HG03066 (cell line): ENCODE data around the gene MRPS22.
"Not testable (repeated sequence)": the region's sequence is repeated elsewhere in the genome, so short reads cannot be mapped to it uniquely, and the experiment has no call there.

Experiments
- ATAC-seq: cut with Tn5 transposase; IDR thresholded peaks from one replicate; pipeline ENCODE4 v1.9.1; 2021; ENCODE audit warnings: low read depth; ENCODE audit not compliant: unreplicated experiment

Gene MRPS22

GRCh38 chr3:139332092-139332491, 11.7 kb upstream of the MRPS22 start:
- ATAC-seq = no peak

DNA sequence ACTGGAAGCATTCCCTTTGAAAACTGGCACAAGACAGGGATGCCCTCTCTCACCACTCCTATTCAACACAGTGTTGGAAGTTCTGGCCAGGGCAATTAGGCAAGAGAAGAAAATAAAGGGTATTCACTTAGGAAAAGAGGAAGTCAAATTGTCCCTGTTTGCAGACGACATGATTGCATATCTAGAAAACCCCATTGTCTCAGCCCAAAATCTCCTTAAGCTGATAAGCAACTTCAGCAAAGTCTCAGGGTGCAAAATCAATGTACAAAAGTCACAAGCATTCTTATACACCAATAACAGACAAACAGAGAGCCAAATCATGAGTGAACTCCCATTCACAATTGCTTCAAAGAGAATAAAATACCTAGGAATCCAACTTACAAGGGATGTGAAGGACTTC, 9.1 kb upstream of the MRPS22 start:
- not testable (repeated sequence) for ATAC-seq

- no peak for ATAC-seq
Measured at GRCh38 chr3:139338405-139338804, 5.4 kb upstream of the MRPS22 start.

DNA sequence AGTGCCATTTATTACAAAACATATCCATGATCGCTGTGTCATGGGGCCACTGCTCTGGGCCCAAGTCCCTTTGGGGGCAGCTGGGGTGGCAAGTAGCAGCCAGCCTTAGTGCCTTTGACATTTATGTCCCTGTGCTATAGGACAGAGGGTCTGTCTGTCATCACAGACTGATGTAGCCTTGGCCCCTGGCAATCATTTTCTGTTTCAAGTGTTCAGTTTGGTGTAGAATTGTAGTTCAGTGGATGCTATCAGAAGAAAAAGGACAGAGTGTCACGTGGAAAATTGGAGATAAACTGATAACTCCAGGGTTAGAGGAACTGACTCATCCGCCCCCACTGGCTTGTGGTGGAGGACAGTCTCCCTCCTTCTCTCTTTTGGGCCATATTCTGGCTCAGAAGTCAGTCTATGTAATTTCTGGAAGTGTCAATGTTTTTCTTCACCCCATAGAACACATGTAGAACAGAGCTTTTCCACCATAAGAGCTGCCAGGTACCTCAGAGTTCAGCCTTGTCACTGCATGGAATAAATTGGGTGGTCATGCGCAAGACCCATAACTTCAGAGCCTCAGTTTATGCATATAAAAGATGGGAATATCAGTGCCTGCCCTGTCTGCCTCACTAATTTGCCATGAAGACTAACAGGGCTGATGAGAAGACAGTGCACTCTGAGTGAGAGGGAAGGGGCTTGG, 4.5 kb upstream of the MRPS22 start:
- no peak for ATAC-seq

- no peak for ATAC-seq
Measured at GRCh38 chr3:139340784-139341183, 3.0 kb upstream of the MRPS22 start.

DNA sequence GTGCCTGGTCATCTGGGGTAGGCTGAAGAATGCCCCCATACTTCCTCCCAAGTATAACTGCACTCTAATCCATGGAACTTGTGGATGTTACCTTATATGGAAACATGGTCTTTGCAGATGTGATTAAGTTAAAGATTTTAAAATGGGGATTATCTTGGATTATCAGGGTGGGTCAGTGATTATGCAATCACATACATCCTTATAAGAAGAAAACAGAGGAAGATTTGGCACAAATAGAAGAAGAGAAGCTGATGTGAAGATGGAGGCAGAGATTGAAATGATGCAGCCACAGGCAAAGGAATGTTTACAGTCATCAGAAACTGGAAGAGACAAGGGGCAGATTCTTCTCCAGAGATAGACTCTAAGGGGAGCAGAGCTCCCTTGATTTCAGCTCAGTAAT, 1.8 kb upstream of the MRPS22 start:
- ATAC-seq = no peak

GRCh38 chr3:139346771-139347170, 3.0 kb downstream of the MRPS22 start:
- ATAC-seq = no peak

DNA sequence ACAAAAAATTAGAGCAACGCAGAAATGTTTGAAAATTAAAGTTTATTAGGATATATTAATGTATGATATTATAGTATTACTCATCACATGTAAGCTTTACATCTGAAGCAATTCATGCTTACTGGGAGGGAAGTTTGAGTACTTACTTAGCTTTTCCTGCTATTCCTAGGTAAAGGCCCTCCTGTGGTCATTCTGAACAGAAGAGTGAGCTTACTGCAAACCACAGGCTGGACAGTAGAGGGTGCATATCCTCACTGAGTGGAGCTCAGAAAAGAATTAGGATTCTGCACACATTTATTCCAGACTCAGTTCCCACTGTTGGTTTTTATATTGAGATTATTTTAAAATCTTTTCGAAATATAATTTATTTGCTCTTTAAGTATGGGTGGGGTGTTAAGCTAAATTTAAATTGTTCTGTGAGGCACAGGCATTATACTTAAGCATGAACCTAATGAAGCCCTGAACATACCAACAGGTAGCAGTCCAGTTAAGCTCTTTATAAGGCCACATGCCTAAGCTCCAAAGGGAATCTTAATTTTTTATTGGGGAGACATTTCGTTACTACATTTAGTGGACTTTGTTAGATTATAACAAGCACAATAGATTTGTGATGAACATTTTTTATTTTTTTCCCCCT, 10.2 kb downstream of the MRPS22 start:
- no peak for ATAC-seq

DNA sequence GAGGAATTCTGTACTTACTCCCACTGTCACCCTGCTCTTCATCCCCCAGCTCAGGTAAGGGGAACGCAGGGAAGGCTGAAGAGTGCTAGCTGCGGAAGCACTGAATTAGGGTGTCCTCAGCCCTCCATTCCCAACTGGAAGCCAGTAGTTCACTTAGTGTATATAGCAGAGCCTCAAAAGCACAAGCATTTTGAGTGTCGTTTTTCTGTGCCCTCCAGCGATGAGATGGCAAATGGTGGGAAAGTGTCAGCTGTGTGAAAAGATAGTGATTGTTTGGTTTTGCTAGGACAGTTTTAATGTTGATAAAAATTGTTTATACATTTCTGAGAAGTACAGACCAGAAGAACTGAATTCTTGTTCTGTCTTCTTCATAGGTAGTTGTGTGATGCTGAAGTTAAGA, 10.8 kb downstream of the MRPS22 start:
- no peak for ATAC-seq

DNA sequence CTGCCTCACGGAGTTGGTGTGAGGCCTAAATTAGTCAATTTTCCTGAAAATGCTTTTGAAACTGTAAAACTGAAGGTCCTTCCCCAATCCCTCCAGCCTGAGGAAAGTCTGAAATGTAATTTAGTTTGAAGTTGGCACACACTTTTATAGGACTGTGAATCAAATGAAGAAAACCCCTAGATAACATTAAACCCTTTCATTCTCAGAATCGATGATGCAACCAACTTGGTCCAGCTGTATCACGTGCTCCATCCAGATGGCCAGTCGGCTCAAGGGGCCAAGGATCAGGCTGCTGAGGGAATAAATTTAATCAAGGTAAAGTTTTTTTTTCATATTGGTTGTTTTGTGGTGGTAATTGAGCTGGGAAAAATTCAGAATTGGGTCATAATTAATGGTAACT, 11.7 kb downstream of the MRPS22 start:
- ATAC-seq = no peak

- no peak for ATAC-seq
Measured at GRCh38 chr3:139355891-139356290, 12.1 kb downstream of the MRPS22 start.

- ATAC-seq = no peak
Measured at GRCh38 chr3:139357899-139358298, 14.1 kb downstream of the MRPS22 start.

- ATAC-seq = no peak
Measured at GRCh38 chr3:139358841-139359562, 15.2 kb downstream of the MRPS22 start.

GRCh38 chr3:139361276-139361675, 17.5 kb downstream of the MRPS22 start:
- ATAC-seq = no peak

DNA sequence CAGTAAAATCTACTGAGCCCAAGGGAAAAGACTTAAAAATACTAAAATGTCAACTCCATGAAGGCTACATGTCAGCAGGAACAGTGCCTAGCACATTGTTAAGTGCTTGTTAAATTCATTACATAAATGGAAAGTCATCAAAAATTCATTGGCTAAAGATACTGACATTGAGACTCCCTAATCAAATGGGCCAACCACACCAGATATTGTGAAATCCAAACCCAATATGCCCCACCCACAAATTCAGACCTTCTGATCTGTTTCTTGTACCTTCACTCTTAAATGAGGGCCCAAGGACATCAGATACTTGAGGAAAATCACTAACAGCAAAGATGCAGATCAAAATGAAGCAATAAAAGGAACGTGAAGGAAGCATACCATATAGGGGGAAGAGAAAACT, 20.7 kb downstream of the MRPS22 start:
- ATAC-seq = no peak

- ATAC-seq = no peak
Measured at GRCh38 chr3:139374099-139374498, 30.3 kb downstream of the MRPS22 start.

DNA sequence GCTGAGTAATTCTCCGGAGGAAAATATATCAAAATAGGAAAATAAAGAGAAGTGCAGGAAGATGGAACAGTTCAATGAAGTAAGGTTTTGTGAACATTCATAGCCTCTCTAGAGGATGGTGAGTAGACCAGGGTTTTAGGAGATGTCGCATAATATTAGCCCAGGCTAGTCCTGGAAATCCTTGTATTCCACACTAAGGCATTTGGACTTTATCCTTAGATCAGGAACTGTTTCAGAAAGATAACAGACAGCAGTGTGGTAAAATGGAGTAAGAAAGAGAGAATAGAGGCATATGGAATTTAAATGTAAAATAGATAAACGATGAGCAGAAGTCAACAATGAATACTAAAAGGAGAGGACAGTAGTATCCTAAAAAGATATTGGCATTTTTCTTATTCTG, 33.6 kb downstream of the MRPS22 start:
- ATAC-seq = no peak

- ATAC-seq = no peak
Measured at GRCh38 chr3:139378587-139379241, 34.9 kb downstream of the MRPS22 start.

DNA sequence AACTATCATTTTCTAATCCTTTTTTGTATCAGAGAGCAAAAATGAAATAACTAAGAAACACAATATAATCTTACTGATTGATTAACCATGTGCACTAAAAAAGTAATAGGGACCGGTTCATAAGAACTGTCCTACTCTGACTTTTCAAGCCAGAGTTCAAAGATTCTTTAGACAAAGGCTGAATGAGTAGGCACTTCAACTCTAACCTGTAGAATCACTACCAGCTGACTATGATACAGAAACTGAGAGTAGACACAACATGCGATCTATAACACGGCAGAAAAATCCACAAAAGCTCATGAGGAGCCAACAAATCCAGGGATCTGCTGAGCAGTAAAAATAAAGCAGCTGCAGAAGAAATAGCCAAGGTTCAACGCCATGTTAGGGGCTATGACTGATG, 36.8 kb downstream of the MRPS22 start:
- ATAC-seq = no peak

DNA sequence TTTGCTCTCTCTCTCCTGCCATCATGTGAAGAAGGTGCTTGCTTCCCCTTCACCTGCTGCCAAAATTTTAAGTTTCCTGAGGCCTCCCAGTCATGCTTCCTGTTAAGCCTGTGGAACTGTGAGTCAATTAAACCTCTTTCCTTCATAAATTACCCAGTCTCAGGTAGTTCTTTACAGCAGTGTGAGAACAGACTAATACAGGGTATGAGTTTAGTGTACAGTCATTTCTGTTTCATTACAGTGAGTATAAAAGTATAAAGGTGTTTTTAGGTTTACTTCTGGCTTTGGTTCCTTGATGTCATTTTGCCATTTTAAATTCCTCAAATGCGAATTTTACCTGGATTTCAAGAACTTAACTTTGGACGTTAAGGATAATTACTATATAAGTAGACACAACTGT, 38.5 kb downstream of the MRPS22 start:
- ATAC-seq = not testable (repeated sequence)

DNA sequence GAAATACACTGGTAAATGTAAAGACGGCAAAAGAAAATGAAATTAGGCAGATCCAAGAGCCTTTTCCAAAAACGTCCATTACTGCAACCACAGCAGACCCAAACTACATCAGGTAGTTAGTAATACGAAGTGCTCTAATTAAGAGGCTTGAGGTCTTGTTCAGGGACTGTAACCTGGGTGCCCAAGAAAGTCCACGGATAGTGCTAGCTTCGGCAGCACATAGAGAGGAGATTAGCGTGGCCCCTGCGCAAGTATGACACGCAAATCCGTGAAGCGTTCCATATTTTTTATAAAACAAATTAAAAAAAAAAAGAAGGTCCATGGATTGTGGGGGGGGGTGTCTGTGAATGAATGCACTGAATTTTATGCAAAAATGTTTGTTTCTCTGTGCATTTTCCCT, 44.3 kb downstream of the MRPS22 start:
- ATAC-seq = no peak
